ENCODE measurements around the gene PRPF6.

PRPF6 gene

DNA sequence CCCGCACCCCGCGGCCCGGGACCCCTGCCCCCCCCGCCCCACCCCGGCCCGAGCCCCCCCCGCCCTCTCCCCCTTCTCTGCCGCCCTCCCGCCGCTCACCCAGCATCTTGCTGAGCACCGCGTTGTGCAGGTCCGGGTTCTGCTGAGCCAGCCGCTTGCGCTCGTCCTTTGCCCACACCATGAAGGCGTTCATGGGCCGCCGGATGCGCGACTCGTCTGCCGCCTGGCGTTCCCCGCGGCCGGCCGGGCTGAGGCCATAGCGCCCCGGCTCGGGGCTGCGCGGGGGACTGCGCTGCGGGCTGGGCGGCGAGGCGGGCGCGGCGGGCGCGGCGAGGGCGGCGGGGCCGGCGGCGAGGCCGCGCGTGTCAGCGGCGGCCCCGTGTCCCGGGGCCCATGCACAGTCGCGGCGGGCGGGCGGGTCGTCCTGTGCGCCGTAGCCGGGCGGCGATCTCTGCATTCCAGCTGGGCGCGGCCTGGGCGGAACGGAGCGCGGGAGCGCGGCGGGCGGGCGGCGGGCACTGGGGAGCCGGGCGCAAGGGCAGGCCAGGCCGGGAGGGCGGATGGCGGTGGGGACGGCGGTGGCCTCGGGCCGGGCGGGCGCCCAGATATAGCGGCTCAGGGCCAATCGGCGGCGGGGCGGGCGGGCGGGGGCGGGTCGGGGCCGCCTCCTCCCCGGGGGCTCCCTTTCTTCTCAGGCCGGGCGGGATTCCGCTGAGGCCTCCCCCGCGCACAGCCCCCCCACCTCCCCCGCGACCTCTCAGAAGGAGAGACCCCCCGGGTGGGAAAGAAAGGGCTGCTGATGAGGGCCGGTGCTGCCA lies 68.3 kb downstream of the PRPF6 start, which contains the start of gene SOX18:
SOX18 (minus strand) TSS at position 580 of the 818 bp plus-strand sequence; CDS start at position 457, 123 bp downstream.
- DNase-seq (ENCODE audit: low spot score): no peak

DNA sequence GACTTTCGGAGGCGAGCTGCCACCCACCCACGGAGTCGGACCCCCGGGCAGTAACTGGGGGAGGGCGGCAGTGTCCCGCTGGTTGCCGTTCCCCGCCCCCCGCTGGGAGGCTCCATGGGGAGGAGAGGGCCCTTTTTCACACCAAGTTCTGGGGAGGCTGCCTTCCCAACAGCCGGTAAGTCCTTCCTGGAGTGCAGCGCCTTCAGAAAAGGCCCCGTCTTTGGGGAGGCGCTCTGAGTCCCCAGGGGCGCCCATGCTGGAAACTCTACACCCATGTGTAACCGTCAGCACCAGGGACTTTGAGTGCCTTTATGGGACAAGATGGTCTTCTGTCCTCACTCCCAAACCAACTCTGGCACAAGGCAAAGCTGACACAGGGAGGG lies 68.9 kb downstream of the PRPF6 start:
- DNase-seq (ENCODE audit: low spot score): no peak

DNA sequence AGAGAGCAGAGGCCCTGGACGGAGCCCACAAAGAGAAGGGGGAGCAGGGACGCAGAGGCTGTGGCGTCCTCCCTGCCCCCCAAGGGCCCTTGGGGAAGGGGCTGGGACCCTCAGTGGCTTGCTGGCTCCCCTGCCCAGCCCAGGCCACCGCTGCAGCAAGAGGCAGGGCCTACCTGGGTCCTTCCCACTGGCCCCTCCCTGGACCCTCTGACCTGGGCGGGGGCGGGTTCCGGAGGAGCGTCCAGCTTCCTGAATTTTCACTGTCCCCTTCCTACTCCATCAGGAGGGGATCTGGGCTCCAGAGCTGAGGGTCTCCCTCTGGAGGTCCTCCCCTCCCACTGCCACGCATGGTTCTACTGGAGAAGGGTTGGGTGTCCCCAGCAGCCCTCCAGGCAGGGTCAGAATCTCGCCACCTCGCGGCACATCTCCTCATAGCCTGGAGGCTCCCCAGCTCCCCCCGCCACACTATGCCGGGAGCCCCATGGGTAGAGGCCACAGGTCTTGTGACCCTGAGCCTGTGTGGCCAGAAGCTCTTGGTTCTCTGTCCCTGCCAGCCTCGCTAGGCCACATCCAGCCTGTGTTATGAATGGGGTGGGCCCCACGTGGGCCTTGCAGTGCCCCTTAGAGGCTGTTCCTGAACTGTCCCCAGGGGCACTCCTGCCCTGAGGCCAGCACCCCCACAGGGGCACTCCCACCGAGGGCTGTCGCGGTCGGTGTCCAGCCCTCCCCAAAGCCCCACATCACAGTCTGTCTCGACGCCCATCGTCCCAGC lies 69.5 kb downstream of the PRPF6 start:
- DNase-seq (ENCODE audit: low spot score): no peak

DNA sequence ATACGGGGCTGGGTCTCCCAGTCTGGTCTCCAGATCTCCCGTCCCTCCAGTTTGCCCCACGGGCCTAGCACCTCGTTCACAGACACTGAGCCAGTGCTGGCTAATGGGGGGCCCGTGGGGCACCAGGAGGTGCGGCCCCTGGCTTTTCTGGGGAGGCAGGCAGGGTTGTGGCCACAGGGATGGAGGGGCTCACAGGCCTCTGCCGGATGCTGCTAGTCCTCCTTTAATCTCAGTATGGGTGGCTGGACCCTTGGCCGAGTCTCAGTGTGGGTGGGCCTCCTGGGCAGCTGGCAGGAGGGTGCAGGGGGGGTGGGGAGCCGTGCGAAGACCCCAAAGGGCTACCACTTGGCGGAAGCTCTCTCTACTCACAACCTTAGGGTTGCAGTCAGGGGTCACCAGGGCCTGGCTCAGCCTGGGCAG lies 70.1 kb downstream of the PRPF6 start:
- no peak for DNase-seq (ENCODE audit: low spot score)

DNA sequence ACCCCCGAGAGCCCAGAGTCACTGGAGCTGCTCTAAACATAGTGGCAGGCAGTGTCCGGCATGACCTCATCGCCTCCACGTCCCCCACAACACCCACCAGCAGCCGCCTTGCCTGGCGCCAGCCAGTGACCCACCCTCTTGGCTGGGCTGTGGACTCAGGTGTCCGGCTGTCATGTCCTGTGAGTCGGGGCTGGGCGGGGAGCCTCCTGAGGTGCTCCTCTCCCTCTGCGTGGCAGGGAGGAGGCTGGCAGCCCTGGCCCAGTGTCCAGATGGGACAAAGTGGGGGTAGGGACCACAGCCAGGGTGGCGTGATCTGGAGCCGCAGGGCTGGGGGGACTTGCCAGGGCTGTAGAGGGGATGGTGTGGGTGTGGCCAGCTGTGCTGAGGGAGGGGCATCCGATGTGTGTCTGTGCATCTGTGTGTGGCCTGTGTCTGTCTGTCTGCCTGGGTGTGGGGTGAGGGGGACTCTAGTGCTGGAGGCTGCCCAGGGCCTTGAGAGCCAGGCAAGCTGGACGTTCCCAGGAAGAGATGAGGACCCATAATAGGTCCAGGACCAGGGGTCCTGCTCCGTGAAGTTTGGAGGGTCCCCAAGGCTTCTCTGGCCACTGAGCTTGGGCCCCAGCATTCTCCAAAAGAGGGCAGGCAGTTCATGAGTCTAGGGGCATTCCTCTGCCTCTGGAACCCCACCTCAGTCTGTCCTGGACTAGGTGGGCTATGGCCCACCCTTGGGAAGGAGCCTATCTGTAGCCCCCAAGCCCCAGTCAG lies 70.8 kb downstream of the PRPF6 start:
- DNase-seq (ENCODE audit: low spot score): no peak

DNA sequence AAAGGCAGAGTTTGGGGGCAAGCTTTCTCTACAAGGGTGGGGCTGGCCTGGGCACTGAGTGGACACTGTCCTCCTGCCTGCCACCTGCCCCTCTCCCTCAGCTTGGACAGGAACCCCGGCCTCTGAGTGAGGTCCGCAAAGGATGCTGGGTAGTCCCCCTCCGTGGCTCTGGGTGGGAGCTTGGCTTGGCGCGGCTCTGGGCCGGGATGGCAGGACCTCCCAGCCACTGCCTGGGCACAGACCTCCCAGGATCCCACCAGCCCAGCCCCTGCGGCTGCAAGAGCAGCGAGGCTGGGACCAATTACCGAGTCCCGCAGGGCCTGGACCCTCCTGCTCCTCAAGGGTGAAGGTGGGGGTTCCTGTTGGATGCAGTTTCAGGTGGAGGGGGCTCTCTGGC lies 71.4 kb downstream of the PRPF6 start:
- DNase-seq (ENCODE audit: low spot score): no peak

DNA sequence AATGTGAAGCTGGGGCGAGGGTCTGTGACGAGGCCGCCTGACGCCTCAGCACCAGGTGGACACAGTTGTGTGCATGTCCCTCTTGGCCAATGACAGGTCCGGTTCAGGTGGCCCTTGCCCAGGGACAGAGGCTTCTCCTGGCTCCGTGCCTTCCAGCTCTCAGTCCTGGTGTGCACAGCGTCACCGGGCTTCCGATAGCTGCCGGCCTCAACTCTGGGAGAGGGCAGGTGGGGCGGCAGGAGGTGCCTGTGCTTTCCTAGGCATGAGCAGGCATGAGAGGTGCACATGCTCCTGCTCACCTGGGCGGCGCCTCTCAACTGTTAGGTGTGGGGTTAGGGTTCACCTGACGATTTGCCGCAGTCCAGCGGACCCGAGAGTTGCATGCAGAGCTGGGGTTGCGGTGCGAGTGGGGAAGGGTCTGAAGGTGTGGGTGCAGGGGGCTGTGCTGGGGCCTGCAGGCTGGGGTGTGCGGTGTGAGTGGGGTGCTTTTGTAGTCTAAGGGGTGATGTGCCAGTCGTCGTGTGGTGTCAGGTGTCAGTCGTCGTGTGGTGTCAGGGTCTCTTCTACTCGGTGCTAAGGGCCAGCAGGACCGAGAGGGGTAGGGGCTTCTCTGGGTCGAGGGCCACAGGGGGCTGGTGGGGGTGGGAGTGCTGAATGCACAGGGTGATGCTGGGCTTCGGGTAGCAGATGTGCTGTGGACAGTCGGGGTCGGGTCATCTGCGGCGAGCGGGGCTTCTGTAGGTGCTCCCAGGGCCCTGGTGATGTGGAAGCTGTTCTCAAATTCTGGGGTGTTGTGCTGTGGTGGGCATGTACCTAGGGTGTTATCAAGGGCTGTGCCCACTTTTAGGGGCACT lies 72.3 kb downstream of the PRPF6 start:
- no peak for DNase-seq (ENCODE audit: low spot score)

DNA sequence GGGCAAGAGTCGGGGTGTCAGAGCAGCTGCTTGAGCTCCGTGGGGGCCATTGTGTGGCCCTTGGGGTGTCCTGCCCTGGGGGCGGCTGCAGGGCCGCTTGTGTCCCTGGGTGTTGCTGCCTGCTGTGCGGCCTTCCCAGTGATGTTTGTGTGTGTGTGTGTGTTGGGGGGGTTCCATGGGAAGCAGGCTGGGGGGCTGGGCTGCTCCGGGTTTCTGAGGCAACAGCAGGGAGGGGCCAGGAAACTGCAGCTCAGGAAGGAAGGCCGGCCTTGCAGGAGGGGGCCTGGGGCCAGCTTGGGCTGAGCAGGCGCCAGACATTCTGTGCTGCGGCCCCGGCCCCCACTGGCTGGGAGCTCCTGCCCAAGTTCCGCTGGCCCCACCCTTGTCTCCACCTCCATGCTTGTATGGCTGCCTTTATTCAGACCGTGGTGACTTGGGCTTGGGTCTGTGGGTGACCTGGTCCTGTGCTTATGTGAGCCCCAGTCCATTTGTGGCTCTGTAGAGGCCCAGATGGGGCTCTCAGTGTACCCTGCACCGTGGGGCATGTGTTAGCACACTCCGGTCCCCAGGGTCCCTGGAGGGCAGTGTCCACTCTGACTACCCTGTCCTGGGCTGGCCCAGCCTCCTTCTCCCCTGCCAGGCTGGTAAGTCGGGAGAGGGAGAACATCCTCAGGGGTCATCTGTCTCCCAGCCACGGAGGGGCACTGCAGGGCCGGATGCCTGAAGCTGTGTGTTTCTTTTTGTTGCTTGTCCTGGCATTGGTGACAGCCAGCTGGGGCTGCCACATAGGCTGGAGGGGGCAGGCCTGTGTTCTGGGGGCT lies 73.1 kb downstream of the PRPF6 start:
- DNase-seq (ENCODE audit: low spot score): no peak

DNA sequence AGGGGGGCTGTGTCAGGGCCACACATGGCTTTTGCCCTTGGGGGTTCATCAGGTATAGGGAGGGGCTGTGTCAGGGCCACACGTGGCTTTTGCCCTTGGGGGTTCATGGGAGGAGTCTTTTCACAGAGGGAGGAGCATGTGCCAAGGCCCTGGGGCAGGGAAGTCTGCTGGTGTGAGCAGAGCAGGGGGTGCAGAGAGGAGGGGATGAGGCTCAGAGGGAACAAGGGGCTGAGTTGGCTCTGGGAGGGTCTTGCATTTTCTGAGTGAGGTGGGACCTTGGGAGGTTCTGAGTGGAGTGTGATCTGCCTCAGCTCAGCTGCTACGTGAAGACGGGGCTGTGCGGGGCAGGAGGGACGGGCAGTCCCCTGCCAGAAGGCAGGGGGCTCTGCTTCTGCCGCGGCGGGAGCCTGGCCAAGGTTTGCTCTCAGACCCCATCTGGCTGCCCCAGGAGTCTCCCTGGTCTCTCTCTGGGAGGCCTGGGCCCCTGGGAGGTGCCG lies 74.5 kb downstream of the PRPF6 start:
- DNase-seq (ENCODE audit: low spot score): no peak

DNA sequence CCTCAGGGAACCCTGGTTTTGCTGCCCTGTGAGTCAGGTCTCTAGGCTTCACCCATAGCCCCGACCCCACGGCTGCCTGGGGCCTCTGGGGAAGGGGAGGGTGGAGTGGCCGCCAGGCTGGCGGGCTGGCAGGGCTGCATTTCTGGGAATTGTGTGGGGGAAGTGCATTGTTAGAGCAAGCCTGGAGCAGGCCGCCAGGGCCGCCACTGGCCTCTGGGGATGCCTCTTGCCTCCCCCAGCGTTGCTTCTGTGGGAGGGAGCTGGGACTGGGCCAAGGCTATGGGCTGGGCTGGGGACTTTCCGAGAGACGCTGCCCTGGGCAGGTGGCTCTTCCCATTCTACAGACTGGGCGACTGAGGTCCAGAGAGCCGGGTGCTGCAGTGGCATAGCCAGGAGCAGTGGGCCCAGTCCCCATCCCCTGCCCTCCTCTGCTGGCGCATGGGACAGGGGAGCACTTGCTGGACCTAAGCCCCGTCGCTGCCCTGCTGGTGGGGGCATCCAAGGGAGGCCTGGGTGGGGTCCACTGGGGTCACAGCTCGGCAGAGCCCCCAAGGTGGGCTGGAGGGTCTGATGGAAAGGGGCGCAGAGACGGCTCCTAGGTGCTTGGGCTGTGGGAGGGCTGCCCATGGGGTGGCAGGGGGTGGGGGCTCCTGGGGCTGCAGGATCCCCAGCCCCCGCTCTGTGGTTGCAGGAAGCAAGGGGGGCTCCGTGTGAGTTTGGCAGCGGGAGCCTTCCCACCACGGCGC lies 75.1 kb downstream of the PRPF6 start:
- no peak for DNase-seq (ENCODE audit: low spot score)

DNA sequence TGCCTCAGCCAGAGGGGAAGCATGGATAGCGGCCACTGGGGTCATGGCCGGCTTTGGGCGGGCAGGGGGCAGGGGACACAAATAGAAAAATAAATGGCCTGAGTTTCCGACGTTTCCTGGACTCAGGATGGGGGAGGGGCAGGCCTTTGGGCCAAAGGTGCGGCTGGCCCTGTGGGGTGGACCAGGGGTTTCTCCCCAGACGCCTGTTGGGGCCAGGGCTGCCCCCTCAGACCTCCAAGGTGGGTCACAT lies 75.6 kb downstream of the PRPF6 start:
- no peak for DNase-seq (ENCODE audit: low spot score)

DNA sequence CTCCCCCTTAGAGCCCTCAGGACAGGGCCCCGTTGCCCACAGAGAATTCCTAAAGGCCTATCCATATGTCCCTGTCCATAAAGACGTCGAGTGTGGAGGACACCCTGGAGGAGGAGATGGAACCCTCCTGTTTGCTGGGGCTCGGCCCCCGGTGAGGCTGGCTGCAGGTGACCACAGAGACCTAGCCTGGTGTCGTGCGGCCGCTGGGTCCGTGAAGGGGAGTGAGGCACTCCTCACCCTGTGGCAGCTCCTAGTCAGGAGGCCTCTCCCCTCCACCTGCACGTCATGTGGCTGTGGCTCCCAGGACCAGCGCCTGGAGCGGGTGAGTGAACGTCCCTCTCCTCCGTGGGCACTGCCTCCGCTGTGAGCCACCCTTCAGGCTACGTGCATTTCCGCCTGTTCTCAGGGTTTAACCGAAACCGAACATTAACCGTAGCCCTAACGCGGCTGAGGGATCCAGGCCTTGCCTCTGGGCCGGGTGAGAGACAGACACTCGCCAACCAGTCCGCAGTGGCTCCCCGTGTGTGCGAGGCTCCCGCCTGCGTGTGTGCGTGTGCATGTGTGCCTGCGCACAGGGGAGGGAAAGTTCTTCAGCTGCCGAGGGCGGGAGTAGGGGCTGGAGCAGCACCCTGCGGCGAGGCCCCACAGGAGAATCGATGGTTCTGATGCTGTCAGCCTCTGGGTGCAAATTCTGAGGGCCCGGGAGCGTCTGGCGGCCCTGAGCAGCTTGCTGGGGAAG lies 76.1 kb downstream of the PRPF6 start:
- no peak for DNase-seq (ENCODE audit: low spot score)

DNA sequence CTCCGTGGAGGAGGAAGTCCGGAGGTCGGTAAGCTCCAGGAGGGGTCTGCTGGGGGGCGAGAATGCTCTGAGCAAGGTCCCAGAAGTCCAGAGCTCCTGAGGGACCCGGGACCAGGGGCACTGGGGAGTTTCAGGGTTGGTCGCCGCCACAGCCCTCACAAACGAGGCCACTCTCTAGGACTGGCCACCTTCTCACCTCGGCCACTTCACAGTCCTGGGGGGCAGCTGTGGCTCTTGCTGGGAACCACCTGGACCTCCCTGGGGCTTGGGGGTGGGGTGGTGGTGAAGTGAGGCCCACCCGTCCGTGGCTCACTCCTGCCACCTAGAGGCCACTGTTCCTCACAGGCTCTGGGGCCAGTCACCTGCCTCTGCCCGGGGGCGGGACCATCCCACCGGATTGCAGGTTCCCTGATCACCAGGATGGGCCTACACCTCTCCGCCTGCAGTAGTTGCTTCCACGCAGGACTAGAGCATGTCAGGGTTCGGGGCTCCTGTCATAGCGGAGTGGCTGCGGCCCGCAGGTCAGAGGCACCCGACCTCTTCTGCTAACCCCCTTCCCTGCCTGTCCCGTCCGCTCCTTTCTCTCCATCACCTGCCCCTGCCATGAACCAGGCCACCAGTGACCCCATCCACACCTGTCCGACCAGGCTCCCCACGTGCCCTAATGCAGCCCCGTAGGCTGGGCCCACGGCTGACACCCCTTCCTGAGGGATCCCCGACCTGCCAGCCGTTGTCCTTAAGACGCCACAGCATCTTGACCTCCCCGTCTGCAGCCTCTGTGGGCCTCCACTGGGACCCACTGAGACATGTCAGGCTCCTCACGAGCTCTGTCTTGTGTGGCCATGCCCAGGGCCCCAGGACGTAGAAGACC lies 76.9 kb downstream of the PRPF6 start:
- DNase-seq (ENCODE audit: low spot score): peak; percentile 85

DNA sequence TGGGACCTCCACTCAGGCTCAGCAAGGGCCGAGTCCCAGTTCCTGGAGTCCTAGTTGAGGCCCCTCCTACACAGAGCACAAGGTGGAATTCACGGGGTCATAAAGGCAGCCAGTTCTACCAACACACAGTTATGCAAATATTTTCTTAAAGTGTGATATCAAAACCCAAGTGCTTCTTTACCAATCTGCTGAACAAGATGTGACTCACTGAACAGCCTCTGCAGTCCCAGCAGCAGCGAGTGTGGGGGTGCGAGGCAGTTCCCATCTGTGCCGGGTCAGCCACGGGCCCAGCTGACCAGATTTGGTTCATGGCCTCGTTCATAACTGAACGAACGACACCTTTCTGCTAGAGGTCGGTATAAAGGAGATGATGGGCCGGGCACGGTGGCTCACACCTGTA lies 77.6 kb downstream of the PRPF6 start:
- DNase-seq (ENCODE audit: low spot score): no peak

DNA sequence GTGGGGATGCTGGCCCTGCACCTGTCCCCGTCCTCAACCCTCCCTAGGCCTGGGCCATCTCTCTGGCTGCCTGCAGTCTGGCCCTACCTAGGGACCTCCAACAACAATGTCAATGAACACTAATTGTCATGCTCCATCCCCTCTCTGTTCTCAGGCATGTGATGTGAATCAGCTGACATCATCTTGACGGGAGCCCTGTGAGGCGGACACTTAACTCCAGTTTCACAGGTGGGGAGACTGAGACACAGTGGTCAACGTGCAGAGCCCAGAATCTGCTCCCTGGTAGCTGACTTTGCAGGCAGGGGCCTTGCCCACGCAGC lies 81.3 kb downstream of the PRPF6 start:
- DNase-seq (ENCODE audit: low spot score): no peak

DNA sequence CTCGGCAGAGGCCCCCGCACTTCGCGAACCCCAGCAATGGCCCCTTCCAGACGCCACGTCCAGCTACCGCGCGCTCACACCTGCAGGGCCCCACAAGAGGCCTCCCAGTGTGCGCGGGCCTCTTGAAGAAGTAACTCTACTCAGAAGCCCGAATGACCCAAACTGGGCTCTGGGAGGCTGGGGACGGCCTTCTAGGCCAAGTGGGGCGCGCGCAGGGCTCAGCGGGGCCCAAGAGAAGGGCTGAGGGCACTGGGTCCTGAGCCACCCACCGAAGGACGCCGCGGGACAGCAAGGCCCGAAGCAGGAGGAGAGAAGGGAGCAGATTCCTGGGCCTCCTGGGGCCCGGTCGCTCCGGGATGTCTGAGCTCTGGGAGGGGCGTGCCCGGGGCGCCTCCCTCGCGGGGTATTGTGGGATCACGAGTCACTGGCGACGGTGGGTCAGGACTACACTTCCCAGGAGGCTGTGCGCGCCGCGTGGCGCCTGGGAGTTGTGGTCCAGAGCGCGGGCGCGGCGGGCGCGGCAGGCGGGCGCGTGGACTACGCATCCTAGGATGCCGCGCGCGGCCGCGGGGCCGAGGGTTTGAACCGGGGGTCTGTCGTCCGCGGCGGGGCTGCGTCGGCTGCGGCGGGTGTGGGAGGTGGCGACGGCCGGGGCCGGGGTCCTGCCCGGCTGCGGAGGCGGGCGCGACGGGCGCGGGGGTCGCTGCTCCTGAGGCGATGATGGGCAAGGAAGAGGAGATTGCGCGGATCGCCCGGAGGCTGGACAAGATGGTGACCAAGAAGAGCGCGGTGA lies 81.9 kb downstream of the PRPF6 start, which contains the start of gene TCEA2:
TCEA2 (plus strand) TSS at position 603 of the 793 bp plus-strand sequence; CDS start at position 718, 115 bp downstream.
- peak; percentile 98 for DNase-seq (ENCODE audit: low spot score)

DNA sequence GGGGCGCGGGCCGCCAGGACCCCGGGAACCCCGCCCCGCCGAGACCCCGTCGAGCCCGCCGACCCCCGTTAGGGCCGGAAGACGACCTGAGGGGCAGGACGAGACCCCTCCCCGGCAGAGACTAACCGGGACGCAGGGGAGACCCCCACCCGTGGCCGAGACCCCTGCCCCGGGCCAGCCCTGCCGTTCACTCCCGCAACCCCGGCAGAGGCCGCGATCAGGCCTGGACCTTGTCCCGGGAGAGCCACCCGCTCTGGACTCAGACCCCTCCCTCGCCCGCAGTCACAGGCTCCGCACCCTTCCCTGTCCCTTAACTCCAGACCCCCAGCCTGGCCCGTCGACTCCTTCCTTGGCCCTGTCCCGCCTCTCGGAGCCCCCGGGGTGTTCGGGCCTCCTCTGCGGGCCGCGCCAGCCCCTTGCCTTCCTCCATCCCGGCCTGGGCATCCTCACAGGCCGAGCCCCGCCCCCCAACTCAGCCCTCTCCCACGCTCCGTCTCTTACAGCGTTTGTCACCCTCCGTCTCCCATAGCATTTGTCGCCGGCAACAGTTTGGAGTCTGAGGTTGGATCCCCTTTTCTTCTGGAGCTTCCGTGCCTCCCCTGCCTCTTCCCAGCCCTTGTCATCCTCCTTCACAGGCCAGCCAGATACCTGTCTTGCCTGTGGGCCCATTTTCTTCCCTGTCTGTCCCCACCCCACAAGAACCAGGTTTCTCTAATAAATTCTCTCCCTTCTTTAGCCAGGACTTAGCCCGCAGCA lies 82.6 kb downstream of the PRPF6 start:
- no peak for DNase-seq (ENCODE audit: low spot score)
